A549 (cell line): ENCODE data around the gene KRT84.

Experiments
- CEBPB ChIP-seq, 2 experiments: fragments of >200 bp in 1 of 2; sonication (Bioruptor Twin) in 1 of 2; formaldehyde crosslinking in 1 of 2; IDR thresholded peaks; 2 replicates each; pipeline ENCODE4 v1.6.1; 2012 to 2016
- CHD2 ChIP-seq: fragments of 150-350 bp; IDR thresholded peaks from 2 replicates; pipeline ENCODE4 v1.6.1; 2014; ENCODE audit warnings: low read length; ENCODE audit not compliant: partially characterized antibody
- CTCF ChIP-seq: fragments of >200 bp; sonication (Bioruptor Twin); formaldehyde crosslinking; IDR thresholded peaks from 3 replicates; pipeline ENCODE4 v1.5.1; 2016
- E2F6 ChIP-seq: IDR thresholded peaks from 2 replicates; pipeline ENCODE4 v1.6.1; 2012; ENCODE audit warnings: low read depth, borderline replicate concordance
- EP300 ChIP-seq, 2 experiments: fragments of >200 bp; sonication (Bioruptor Twin); formaldehyde crosslinking; IDR thresholded peaks; 2 replicates in 1 of 2; 3 replicates in 1 of 2; pipeline ENCODE4 v1.6.1; 2016 to 2017
- GATA3 ChIP-seq: IDR thresholded peaks from 2 replicates; pipeline ENCODE4 v1.6.1; 2012; ENCODE audit warnings: borderline replicate concordance
- JUNB ChIP-seq: fragments of >200 bp; sonication (Bioruptor Twin); formaldehyde crosslinking; IDR thresholded peaks from 2 replicates; pipeline ENCODE4 v1.6.1; 2016
- KDM1A ChIP-seq: fragments of 200-600 bp; sonication (generic); IDR thresholded peaks from 2 replicates; pipeline ENCODE4 v1.6.1; 2016; ENCODE audit warnings: low read depth, mild to moderate bottlenecking
- PBX3 ChIP-seq: IDR thresholded peaks from 2 replicates; pipeline ENCODE4 v1.6.1; 2012
- POLR2A ChIP-seq: IDR thresholded peaks from 2 replicates; pipeline ENCODE4 v1.6.1; 2012; ENCODE audit warnings: mild to moderate bottlenecking, low read length
- POLR2AphosphoS2 ChIP-seq: conservative IDR thresholded peaks from 2 replicates; pipeline ENCODE4 v1.6.1; 2012; ENCODE audit warnings: low read length, improper control_type of control experiment, inconsistent platforms
- RFX5 ChIP-seq: fragments of 450-650 bp; IDR thresholded peaks from 2 replicates; pipeline ENCODE4 v1.7.1; 2014; ENCODE audit warnings: antibody characterized with exemption, mild to moderate bottlenecking, moderate library complexity
- SMC3 ChIP-seq: fragments of >200 bp; sonication (Bioruptor Twin); formaldehyde crosslinking; IDR thresholded peaks from 3 replicates; pipeline ENCODE4 v1.6.1; 2018; ENCODE audit warnings: inconsistent platforms
- ZNF302 ChIP-seq: fragments of 250-450 bp; sonication (Bioruptor Pico); IDR thresholded peaks from 2 replicates; pipeline ENCODE4 v1.9.0; 2021; ENCODE audit warnings: inconsistent platforms, mild to moderate bottlenecking, moderate library complexity

GRCh38 chr12:52399756-52400155 lies 14.3 kb upstream of the KRT84 start:
- TF ChIP-seq CTCF, result no peak
- TF ChIP-seq POLR2A, result no peak
- TF ChIP-seq RFX5, result no peak
- no peak for TF ChIP-seq JUNB
- TF ChIP-seq EP300 (IDR thresholded peaks at IDR 0.05), result no peak
- no peak for TF ChIP-seq CHD2
- no peak for TF ChIP-seq CEBPB (IDR thresholded peaks at IDR 0.05)
- no peak for TF ChIP-seq SMC3
- no peak for TF ChIP-seq POLR2AphosphoS2
- TF ChIP-seq GATA3, result no peak
- TF ChIP-seq ZNF302 (CRISPR knock-in tag), result no peak
- TF ChIP-seq PBX3, result no peak
- TF ChIP-seq E2F6, result no peak
- no peak for TF ChIP-seq KDM1A
